Transverse colon (tissue), 4 donors: ENCODE measurements around the gene TMEM74B.

ENCODE experiments used
- CTCF ChIP-seq, 5 experiments: fragments of 200-600 bp in 3 of 5; fragments of 450-650 bp in 2 of 5; sonication (generic) in 3 of 5; IDR thresholded peaks; 1 replicate in 2 of 5; 2 replicates in 3 of 5; pipeline ENCODE4 v1.5.1; 2016 to 2017; ENCODE audit warnings: antibody characterized with exemption in 5 of 5, inconsistent platforms in 3 of 5, mild to moderate bottlenecking in 2 of 5, moderate library complexity in 1 of 5
- EP300 ChIP-seq: sonication (generic); formaldehyde crosslinking; IDR thresholded peaks from one replicate; pipeline ENCODE4 v1.6.1; 2017; ENCODE audit warnings: antibody characterized with exemption, low read depth
- POLR2AphosphoS5 ChIP-seq, 3 donors: sonication (generic); formaldehyde crosslinking; IDR thresholded peaks; one replicate each; pipeline ENCODE4 v1.6.1; 2016; ENCODE audit warnings: antibody characterized with exemption in 3 of 3

GRCh38 chr20:1189827-1190226 lies 5.0 kb upstream of the TMEM74B start:
- TF ChIP-seq CTCF (IDR thresholded peaks at IDR 0.05) (no peak), EP300 (no peak), POLR2AphosphoS5 (IDR thresholded peaks at IDR 0.05) (no peak)
